ENCODE results near the gene WDR1. TPM values are rescaled to one million over a fixed set of nuclear protein-coding genes. Genes with fewer than 3 reads are reported as not detected.

Gene WDR1
- total RNA-seq, 1 experiment from 2014 or later, result 223 TPM

DNA sequence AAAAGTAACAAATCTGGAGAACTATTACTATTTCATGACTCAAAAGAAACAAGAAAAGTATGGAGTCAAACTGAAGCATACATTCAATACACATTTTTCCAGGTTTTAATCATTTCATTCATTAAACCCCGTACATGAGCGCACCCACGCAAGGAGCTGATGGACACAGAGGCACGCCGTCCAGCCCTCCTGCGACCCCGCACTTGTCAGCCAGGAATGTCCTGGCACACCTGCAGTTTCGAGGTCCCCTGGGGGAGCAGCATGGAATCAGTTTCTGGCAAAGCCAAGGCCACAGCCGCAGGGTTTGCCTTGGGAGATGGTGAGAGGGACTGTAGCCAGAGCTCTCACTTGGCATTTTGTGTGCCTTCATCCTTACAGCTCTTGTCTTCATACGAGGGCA, 82.5 kb downstream of the WDR1 start:
- intact Hi-C loops (cut with micrococcal nuclease), result no loop called here
- ATAC-seq (no peak), DNase-seq (ENCODE audit: low read depth, low spot score) (no peak)
- Histone ChIP-seq H3K9me2 (ENCODE audit: insufficient read depth) (no peaks in the 10 kb centered on the region), H3K4me3 (replicated peaks in 1 of 2; ENCODE audit: low read depth in 1 of 2, low read length in 2 of 2) (no peak overlapping the region), H3K27ac (ENCODE audit: low read depth, low read length) (no peak overlapping the region), H3K9me3 (ENCODE audit: control insufficient read depth in 1 of 2, insufficient read depth in 1 of 2, low read depth in 1 of 2, low read length in 2 of 2) (no peaks in the 10 kb centered on the region), H3K4me1 (ENCODE audit: control insufficient read depth in 1 of 2, insufficient read depth in 2 of 2, low read length in 2 of 2) (peaks cover 8 to 22% of the 10 kb centered on the region in 2 experiments), H3K4me2 (ENCODE audit: low read length) (no peak overlapping the region), H3K36me3 (ENCODE audit: control insufficient read depth in 1 of 2, insufficient read depth in 2 of 2, low read length in 2 of 2) (no peaks in the 10 kb centered on the region), H3K79me2 (ENCODE audit: insufficient read depth, low read length) (no peaks in the 10 kb centered on the region), H4K20me1 (ENCODE audit: insufficient read depth) (no peaks in the 10 kb centered on the region), H3K9ac (ENCODE audit: low read length) (no peak overlapping the region), H3K27me3 (ENCODE audit: insufficient read depth, low read length) (no peaks in the 10 kb centered on the region), H2AFZ (ENCODE audit: low read depth, low read length, poor library complexity, severe bottlenecking) (no peak overlapping the region)
- ChIA-PET RAD21 (ENCODE audit: low non-redundant PET in 1 of 2, low total read pairs in 2 of 2, uncharacterized antibody in 2 of 2, unreplicated experiment in 2 of 2) (no interaction called here), POLR2A (no interaction called here), CTCF (no interaction called here)
- TF ChIP-seq, protein P1, sequence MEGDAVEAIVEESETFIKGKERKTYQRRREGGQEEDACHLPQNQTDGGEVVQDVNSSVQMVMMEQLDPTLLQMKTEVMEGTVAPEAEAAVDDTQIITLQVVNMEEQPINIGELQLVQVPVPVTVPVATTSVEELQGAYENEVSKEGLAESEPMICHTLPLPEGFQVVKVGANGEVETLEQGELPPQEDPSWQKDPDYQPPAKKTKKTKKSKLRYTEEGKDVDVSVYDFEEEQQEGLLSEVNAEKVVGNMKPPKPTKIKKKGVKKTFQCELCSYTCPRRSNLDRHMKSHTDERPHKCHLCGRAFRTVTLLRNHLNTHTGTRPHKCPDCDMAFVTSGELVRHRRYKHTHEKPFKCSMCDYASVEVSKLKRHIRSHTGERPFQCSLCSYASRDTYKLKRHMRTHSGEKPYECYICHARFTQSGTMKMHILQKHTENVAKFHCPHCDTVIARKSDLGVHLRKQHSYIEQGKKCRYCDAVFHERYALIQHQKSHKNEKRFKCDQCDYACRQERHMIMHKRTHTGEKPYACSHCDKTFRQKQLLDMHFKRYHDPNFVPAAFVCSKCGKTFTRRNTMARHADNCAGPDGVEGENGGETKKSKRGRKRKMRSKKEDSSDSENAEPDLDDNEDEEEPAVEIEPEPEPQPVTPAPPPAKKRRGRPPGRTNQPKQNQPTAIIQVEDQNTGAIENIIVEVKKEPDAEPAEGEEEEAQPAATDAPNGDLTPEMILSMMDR (IDR thresholded peaks at IDR 0.05 in 2 of 3, conservative IDR thresholded peaks at IDR 0.05 in 1 of 3; ENCODE audit: borderline replicate concordance in 1 of 3, insufficient read depth in 1 of 3, low read depth in 2 of 3, low read length in 2 of 3), result no peak
- no peak for TF ChIP-seq ELF1 (IDR thresholded peaks at IDR 0.05; ENCODE audit: borderline replicate concordance, low read depth)
- no peak for TF ChIP-seq EGR1 (IDR thresholded peaks at IDR 0.05; ENCODE audit: low read depth)
- no peak for TF ChIP-seq TCF7L2 (IDR thresholded peaks at IDR 0.05; ENCODE audit: borderline replicate concordance, extremely low read depth, insufficient read depth, insufficient read length)
- no peak for TF ChIP-seq JUND (IDR thresholded peaks at IDR 0.05)
- TF ChIP-seq SIN3A (IDR thresholded peaks at IDR 0.05; ENCODE audit: low read depth), result no peak
- TF ChIP-seq CEBPB (IDR thresholded peaks at IDR 0.05; ENCODE audit: low read depth), result no peak
- TF ChIP-seq POLR2AphosphoS5 (IDR thresholded peaks at IDR 0.05; ENCODE audit: low read depth, low read length), result no peak
- TF ChIP-seq SP1 (IDR thresholded peaks at IDR 0.05; ENCODE audit: low read depth), result no peak
- TF ChIP-seq, protein P2, sequence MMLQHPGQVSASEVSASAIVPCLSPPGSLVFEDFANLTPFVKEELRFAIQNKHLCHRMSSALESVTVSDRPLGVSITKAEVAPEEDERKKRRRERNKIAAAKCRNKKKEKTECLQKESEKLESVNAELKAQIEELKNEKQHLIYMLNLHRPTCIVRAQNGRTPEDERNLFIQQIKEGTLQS (IDR thresholded peaks at IDR 0.05), result no peak
- no peak for TF ChIP-seq EZH2 (IDR thresholded peaks at IDR 0.05)
- no peak for TF ChIP-seq ZNF274 (IDR thresholded peaks at IDR 0.05; ENCODE audit: low read depth, low read length)
- no TSS peak for BruUV-seq (replicated peaks)
